Ishikawa (cell line): ENCODE measurements around the gene MYH9.

ENCODE experiments used
- CEBPB ChIP-seq: IDR thresholded peaks from 2 replicates; pipeline ENCODE4 v1.6.1; 2012
- CREB1 ChIP-seq: IDR thresholded peaks from 2 replicates; pipeline ENCODE4 v1.6.1; 2012; ENCODE audit warnings: low read depth
- EGR1 ChIP-seq: IDR thresholded peaks from 2 replicates; pipeline ENCODE4 v1.6.1; 2012
- EP300 ChIP-seq: IDR thresholded peaks from 2 replicates; pipeline ENCODE4 v1.6.1; 2012; ENCODE audit warnings: borderline replicate concordance
- FOXM1 ChIP-seq: IDR thresholded peaks from 2 replicates; pipeline ENCODE4 v1.6.1; 2012; ENCODE audit warnings: low read depth, borderline replicate concordance
- NFIC ChIP-seq: IDR thresholded peaks from 2 replicates; pipeline ENCODE4 v1.6.1; 2012
- RAD21 ChIP-seq: IDR thresholded peaks from 2 replicates; pipeline ENCODE4 v1.6.1; 2012; ENCODE audit warnings: low read depth
- TAF1 ChIP-seq: IDR thresholded peaks from 2 replicates; pipeline ENCODE4 v1.6.1; 2012; ENCODE audit warnings: low read depth, mild to moderate bottlenecking
- TCF12 ChIP-seq: IDR thresholded peaks from 2 replicates; pipeline ENCODE4 v1.6.1; 2012; ENCODE audit warnings: low read depth
- TEAD4 ChIP-seq: IDR thresholded peaks from 2 replicates; pipeline ENCODE4 v1.6.1; 2012
- YY1 ChIP-seq: IDR thresholded peaks from 2 replicates; pipeline ENCODE4 v1.6.1; 2012; ENCODE audit warnings: low read depth
- ZBTB7A ChIP-seq: IDR thresholded peaks from 2 replicates; pipeline ENCODE4 v1.6.1; 2012; ENCODE audit warnings: low read depth
- TF ChIP-seq, protein P1 (sequence below): IDR thresholded peaks from 2 replicates; pipeline ENCODE4 v1.6.1; 2012; ENCODE audit warnings: low read depth, mild to moderate bottlenecking
- TF ChIP-seq, protein P2 (sequence below): IDR thresholded peaks from 2 replicates; pipeline ENCODE4 v1.6.1; 2012
- TF ChIP-seq, protein P3 (sequence below): IDR thresholded peaks from 2 replicates; pipeline ENCODE4 v1.6.1; 2012

The MYH9 gene

GRCh38 chr22:36327922-36328551 is 59.7 kb downstream of the MYH9 start:
- no peak for TF ChIP-seq TEAD4
- TF ChIP-seq CEBPB, result no peak

DNA sequence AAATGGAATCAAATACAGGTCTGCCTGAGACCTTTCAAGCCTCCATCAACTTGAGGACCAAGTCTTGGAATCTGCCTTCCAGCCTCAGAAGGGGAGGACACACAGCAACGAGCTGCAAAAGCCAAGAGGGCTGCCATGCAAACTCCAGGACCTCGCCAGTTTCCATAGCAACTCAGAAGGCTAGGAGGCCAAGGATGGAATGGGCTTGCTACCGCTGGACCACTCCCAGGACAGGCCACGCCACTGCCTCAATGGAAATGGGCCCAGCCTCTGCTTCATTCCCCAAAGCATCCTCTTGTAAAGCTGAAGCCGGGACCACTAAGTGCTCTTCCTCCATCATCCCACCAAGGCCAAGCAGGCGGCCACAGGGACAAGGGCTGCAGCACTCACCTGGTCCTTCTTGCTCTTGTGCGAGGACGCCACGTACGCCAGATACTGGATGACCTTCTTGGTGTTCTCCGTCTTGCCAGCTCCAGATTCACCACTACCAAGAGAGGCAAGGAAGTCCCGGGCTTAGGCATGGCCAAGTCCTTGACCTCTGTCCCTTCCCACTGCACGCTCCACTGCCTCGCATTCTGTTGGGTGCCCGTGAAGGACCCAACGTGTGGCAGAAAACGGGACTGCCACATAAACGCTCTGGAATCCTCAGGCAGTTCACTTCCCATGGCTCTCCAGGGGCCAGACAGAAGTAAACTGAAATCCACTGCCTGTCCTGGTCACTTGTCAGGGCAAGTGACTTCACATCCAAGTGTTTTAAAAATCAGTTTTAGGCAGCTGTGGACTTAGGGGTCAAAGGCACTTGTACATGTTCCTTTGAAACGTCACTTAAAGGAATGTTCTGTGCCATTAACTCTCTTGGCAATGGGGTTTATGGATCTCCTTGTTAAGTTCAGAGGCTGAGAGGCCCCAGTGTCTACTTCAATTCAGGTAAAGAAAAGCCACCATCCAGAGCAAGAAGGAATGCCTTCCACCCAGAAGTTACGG is 61.3 kb downstream of the MYH9 start:
- TF ChIP-seq TEAD4 (no peak), FOXM1 (no peak), TCF12 (no peak), RAD21 (no peak), NFIC (no peak), TAF1 (no peak), ZBTB7A (no peak), CREB1 (no peak)
- TF ChIP-seq, protein P1, sequence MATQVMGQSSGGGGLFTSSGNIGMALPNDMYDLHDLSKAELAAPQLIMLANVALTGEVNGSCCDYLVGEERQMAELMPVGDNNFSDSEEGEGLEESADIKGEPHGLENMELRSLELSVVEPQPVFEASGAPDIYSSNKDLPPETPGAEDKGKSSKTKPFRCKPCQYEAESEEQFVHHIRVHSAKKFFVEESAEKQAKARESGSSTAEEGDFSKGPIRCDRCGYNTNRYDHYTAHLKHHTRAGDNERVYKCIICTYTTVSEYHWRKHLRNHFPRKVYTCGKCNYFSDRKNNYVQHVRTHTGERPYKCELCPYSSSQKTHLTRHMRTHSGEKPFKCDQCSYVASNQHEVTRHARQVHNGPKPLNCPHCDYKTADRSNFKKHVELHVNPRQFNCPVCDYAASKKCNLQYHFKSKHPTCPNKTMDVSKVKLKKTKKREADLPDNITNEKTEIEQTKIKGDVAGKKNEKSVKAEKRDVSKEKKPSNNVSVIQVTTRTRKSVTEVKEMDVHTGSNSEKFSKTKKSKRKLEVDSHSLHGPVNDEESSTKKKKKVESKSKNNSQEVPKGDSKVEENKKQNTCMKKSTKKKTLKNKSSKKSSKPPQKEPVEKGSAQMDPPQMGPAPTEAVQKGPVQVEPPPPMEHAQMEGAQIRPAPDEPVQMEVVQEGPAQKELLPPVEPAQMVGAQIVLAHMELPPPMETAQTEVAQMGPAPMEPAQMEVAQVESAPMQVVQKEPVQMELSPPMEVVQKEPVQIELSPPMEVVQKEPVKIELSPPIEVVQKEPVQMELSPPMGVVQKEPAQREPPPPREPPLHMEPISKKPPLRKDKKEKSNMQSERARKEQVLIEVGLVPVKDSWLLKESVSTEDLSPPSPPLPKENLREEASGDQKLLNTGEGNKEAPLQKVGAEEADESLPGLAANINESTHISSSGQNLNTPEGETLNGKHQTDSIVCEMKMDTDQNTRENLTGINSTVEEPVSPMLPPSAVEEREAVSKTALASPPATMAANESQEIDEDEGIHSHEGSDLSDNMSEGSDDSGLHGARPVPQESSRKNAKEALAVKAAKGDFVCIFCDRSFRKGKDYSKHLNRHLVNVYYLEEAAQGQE, result no peak

GRCh38 chr22:36325154-36326031 is 62.4 kb downstream of the MYH9 start:
- TF ChIP-seq, protein P2, sequence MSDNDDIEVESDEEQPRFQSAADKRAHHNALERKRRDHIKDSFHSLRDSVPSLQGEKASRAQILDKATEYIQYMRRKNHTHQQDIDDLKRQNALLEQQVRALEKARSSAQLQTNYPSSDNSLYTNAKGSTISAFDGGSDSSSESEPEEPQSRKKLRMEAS, result peak; percentile 86
- TF ChIP-seq NFIC (peak; percentile 74), FOXM1 (no peak; the same call in 1 of the 2 replicates), YY1 (no peak), TAF1 (no peak), TEAD4 (no peak; the same call in 1 of the 2 replicates), RAD21 (0 out of 2 replicates have a peak, but pooled peaks have one; percentile 1), TCF12 (peak; percentile 33; the same call in 1 of the 2 replicates), CEBPB (no peak), EGR1 (no peak), ZBTB7A (no peak), EP300 (peak; percentile 44; the same call in 1 of the 2 replicates), CREB1 (no peak)
- TF ChIP-seq, protein P1, result no peak
- TF ChIP-seq, protein P3, sequence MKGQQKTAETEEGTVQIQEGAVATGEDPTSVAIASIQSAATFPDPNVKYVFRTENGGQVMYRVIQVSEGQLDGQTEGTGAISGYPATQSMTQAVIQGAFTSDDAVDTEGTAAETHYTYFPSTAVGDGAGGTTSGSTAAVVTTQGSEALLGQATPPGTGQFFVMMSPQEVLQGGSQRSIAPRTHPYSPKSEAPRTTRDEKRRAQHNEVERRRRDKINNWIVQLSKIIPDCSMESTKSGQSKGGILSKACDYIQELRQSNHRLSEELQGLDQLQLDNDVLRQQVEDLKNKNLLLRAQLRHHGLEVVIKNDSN, result no peak

- TF ChIP-seq, protein P3, result no peak
- no peak for TF ChIP-seq TAF1
- no peak for TF ChIP-seq NFIC
- TF ChIP-seq EGR1, result no peak
These were observed 63.4 kb downstream of the MYH9 start for GRCh38 chr22:36324414-36324813.

GRCh38 chr22:36323855-36324331 is 63.9 kb downstream of the MYH9 start:
- TF ChIP-seq, protein P2, result no peak
- TF ChIP-seq CREB1 (no peak), YY1 (no peak), RAD21 (no peak), ZBTB7A (no peak), EP300 (no peak), TCF12 (no peak), CEBPB (no peak), FOXM1 (no peak), NFIC (no peak), TEAD4 (no peak), TAF1 (no peak)
- TF ChIP-seq, protein P1, result no peak
- TF ChIP-seq, protein P3, result no peak
